ENCODE data around the gene CEACAM5. TPM values are rescaled to one million over a fixed set of nuclear protein-coding genes. Genes with fewer than 3 reads are reported as not detected.

CEACAM5 gene
- total RNA-seq, result not detected

- H3K4me1 ChIP-seq, result no peaks in the 10 kb centered on the region
- no peak for TF ChIP-seq CTCF (IDR thresholded peaks at IDR 0.05)
- peaks cover 0 to 5% of the 10 kb centered on the region in 2 donors for H3K27me3 ChIP-seq
- DNase-seq (ENCODE audit: low spot score), result no peak
- H3K36me3 ChIP-seq, result no peaks in the 10 kb centered on the region
- no peaks in the 10 kb centered on the region for H3K9me3 ChIP-seq
- H3K27ac ChIP-seq, result no peak within 1 kb of the TSS
- H3K4me3 ChIP-seq, result no peak within 1 kb of the TSS
Observed at GRCh38 chr19:41708481-41708880, at the start of gene CEACAM5. Gene CEACAM5 (plus strand): TSS chr19:41708626. CDS start chr19:41708732, 106 bp downstream.

GRCh38 chr19:41666075-41666474 is 42.4 kb upstream of the CEACAM5 start:
- H3K36me3 ChIP-seq, result no peaks in the 10 kb centered on the region
- H3K9me3 ChIP-seq, result peaks cover 6 to 23% of the 10 kb centered on the region in 2 donors
- no peaks in the 10 kb centered on the region for H3K4me1 ChIP-seq
- H3K27ac ChIP-seq, result no peak overlapping the region
- TF ChIP-seq CTCF (IDR thresholded peaks at IDR 0.05), result no peak
- no peak for DNase-seq (ENCODE audit: low spot score)
- H3K4me3 ChIP-seq, result no peak overlapping the region
- H3K27me3 ChIP-seq, result no peaks in the 10 kb centered on the region

GRCh38 chr19:41668315-41668714 is 40.1 kb upstream of the CEACAM5 start:
- no peak for TF ChIP-seq CTCF (IDR thresholded peaks at IDR 0.05)
- H3K27me3 ChIP-seq, result no peaks in the 10 kb centered on the region
- no peak overlapping the region for H3K4me3 ChIP-seq
- no peak for DNase-seq (ENCODE audit: low spot score)
- peaks cover 6 to 23% of the 10 kb centered on the region in 2 donors for H3K9me3 ChIP-seq
- H3K36me3 ChIP-seq, result no peaks in the 10 kb centered on the region
- no peak overlapping the region for H3K27ac ChIP-seq
- no peaks in the 10 kb centered on the region for H3K4me1 ChIP-seq

GRCh38 chr19:41670755-41671154 is 37.7 kb upstream of the CEACAM5 start:
- Histone ChIP-seq H3K4me1 (no peaks in the 10 kb centered on the region), H3K36me3 (no peaks in the 10 kb centered on the region), H3K27me3 (no peaks in the 10 kb centered on the region), H3K4me3 (no peak overlapping the region), H3K9me3 (peaks cover 5 to 11% of the 10 kb centered on the region in 2 donors), H3K27ac (no peak overlapping the region)
- no peak for TF ChIP-seq CTCF (IDR thresholded peaks at IDR 0.05)
- DNase-seq (ENCODE audit: low spot score), result no peak

- no peak for TF ChIP-seq CTCF (IDR thresholded peaks at IDR 0.05)
- no peak for DNase-seq (ENCODE audit: low spot score)
- Histone ChIP-seq H3K27me3 (no peaks in the 10 kb centered on the region), H3K9me3 (peaks cover 0 to 5% of the 10 kb centered on the region in 2 donors), H3K36me3 (no peaks in the 10 kb centered on the region), H3K27ac (no peak overlapping the region), H3K4me3 (no peak overlapping the region), H3K4me1 (no peaks in the 10 kb centered on the region)
Observed at GRCh38 chr19:41671486-41671885, 36.9 kb upstream of the CEACAM5 start.

GRCh38 chr19:41682437-41682836 is 26.0 kb upstream of the CEACAM5 start:
- no peak overlapping the region for H3K4me3 ChIP-seq
- TF ChIP-seq CTCF (IDR thresholded peaks at IDR 0.05), result no peak
- no peaks in the 10 kb centered on the region for H3K9me3 ChIP-seq
- H3K4me1 ChIP-seq, result no peaks in the 10 kb centered on the region
- H3K27me3 ChIP-seq, result no peaks in the 10 kb centered on the region
- DNase-seq (ENCODE audit: low spot score), result no peak
- H3K27ac ChIP-seq, result no peak overlapping the region
- H3K36me3 ChIP-seq, result no peaks in the 10 kb centered on the region

All from right atrium auricular region (tissue), 2 donors.